Prostate gland (tissue), 2 donors: ENCODE data around the gene SCN1B. TPM values are rescaled to one million over a fixed set of nuclear protein-coding genes. Genes with fewer than 3 reads are reported as not detected.
"Not testable (repeated sequence)": the region's sequence is repeated elsewhere in the genome, so short reads cannot be mapped to it uniquely, and the experiment has no call there.

ENCODE experiments used
- DNase-seq: peaks from one replicate; pipeline ENCODE4 v3.0.0-alpha.2; 2019; ENCODE audit warnings: low spot score
- H3K27ac ChIP-seq, 2 donors: fragments of 200-600 bp; sonication (generic); 2 replicates each; pipeline ENCODE4 v1.5.1; 2017 to 2019
- H3K27me3 ChIP-seq: fragments of 200-600 bp; sonication (generic); replicated peaks from 2 replicates; pipeline ENCODE4 v1.5.1; 2019; ENCODE audit not compliant: insufficient read depth
- H3K36me3 ChIP-seq, 2 donors: fragments of 200-600 bp; sonication (generic); 1 replicate in 1 of 2; 2 replicates in 1 of 2; pipeline versions ENCODE4 v1.5.1 to v1.8.1; 2017 to 2019
- H3K4me1 ChIP-seq: fragments of 200-600 bp; sonication (generic); replicated peaks from 2 replicates; pipeline ENCODE4 v1.5.1; 2019
- H3K4me3 ChIP-seq, 2 donors: fragments of 200-600 bp; sonication (generic); 2 replicates each; pipeline ENCODE4 v1.5.1; 2017 to 2019
- H3K9me3 ChIP-seq: fragments of 200-600 bp; sonication (generic); 2 replicates; pipeline ENCODE4 v1.5.1; 2017
- CTCF ChIP-seq, 4 experiments: fragments of 200-600 bp in 2 of 4; fragments of 450-650 bp in 2 of 4; sonication (generic) in 2 of 4; IDR thresholded peaks; 1 replicate in 3 of 4; 2 replicates in 1 of 4; pipeline ENCODE4 v1.5.1; 2016 to 2019; ENCODE audit warnings: antibody characterized with exemption in 4 of 4, mild to moderate bottlenecking in 2 of 4, moderate library complexity in 2 of 4
- POLR2A ChIP-seq: fragments of 450-650 bp; IDR thresholded peaks from one replicate; pipeline ENCODE4 v1.6.1; 2016; ENCODE audit warnings: antibody characterized with exemption, mild to moderate bottlenecking
- POLR2AphosphoS5 ChIP-seq: sonication (generic); formaldehyde crosslinking; IDR thresholded peaks from one replicate; pipeline ENCODE4 v1.6.1; 2017; ENCODE audit warnings: antibody characterized with exemption
- WGBS: methylation state at CpG from one replicate; pipeline ENCODE4 v1.1.5; 2018; 5-methylcytosine and 5-hydroxymethylcytosine counted together
- intact Hi-C: fragments of 100-400 bp; cut with DNase I; formaldehyde crosslinking; loops from one replicate; pipeline ENCODE4 v1.14.2; 2022
- total RNA-seq, 2 donors: library from RNA; depleted of rRNA; stranded (reverse); fragments of >200 nt; gene quantifications; one replicate each; pipeline ENCODE4 v1.1.0, GENCODE V29; 2016

SCN1B gene
- total RNA-seq, 2 donors from 2014 or later = 9.7 to 10.6 TPM

- no peaks in the 10 kb centered on the region for H3K9me3 ChIP-seq
- H3K4me3 ChIP-seq = no peak overlapping the region
- no peak for DNase-seq
- intact Hi-C loops = no loop called here
- TF ChIP-seq POLR2A = no peak
- TF ChIP-seq CTCF (IDR thresholded peaks at IDR 0.05) = no peak
- TF ChIP-seq POLR2AphosphoS5 = no peak
- H3K36me3 ChIP-seq = no peaks in the 10 kb centered on the region
- no peaks in the 10 kb centered on the region for H3K27me3 ChIP-seq
- WGBS = 100% methylated on average over 1 of the region's 1 CpG
- H3K27ac ChIP-seq = no peak overlapping the region
- no peaks in the 10 kb centered on the region for H3K4me1 ChIP-seq
Measured at GRCh38 chr19:34988119-34988518, 42.2 kb upstream of the SCN1B start.

GRCh38 chr19:34989298-34989697 is 41.0 kb upstream of the SCN1B start:
- WGBS = 75% methylated on average over 6 of the region's 6 CpGs
- intact Hi-C loops = no loop called here

GRCh38 chr19:34990578-34991192 is 39.6 kb upstream of the SCN1B start:
- Histone ChIP-seq H3K27ac (no peak overlapping the region), H3K36me3 (no peaks in the 10 kb centered on the region), H3K4me1 (peaks cover 6% of the 10 kb centered on the region), H3K4me3 (no peak overlapping the region), H3K9me3 (no peaks in the 10 kb centered on the region), H3K27me3 (no peaks in the 10 kb centered on the region)
- DNase-seq = no peak
- intact Hi-C loops = no loop called here
- no peak for TF ChIP-seq CTCF (IDR thresholded peaks at IDR 0.05)
- no peak for TF ChIP-seq POLR2AphosphoS5
- TF ChIP-seq POLR2A = no peak
- 69% methylated on average over 13 of the region's 13 CpGs for WGBS

More at GRCh38 chr19:34989298-34989697, 41.0 kb upstream of the SCN1B start:
- Histone ChIP-seq H3K4me1 (no peaks in the 10 kb centered on the region), H3K36me3 (no peaks in the 10 kb centered on the region), H3K4me3 (no peak overlapping the region), H3K27me3 (no peaks in the 10 kb centered on the region), H3K9me3 (no peaks in the 10 kb centered on the region), H3K27ac (no peak overlapping the region)
- DNase-seq = no peak
- no peak for TF ChIP-seq POLR2A
- no peak for TF ChIP-seq POLR2AphosphoS5
- no peak for TF ChIP-seq CTCF (IDR thresholded peaks at IDR 0.05)

- Histone ChIP-seq H3K36me3 (no peaks in the 10 kb centered on the region), H3K9me3 (no peaks in the 10 kb centered on the region), H3K4me1 (peaks cover 6% of the 10 kb centered on the region), H3K27me3 (no peaks in the 10 kb centered on the region), H3K4me3 (no peak overlapping the region), H3K27ac (no peak overlapping the region)
- intact Hi-C loops = no loop called here
- TF ChIP-seq CTCF (IDR thresholded peaks at IDR 0.05) (no peak), POLR2A (no peak), POLR2AphosphoS5 (no peak)
- no peak for DNase-seq
- WGBS = 90% methylated on average over 8 of the region's 8 CpGs
Measured at GRCh38 chr19:34991542-34992333, 38.5 kb upstream of the SCN1B start.

- H3K36me3 ChIP-seq, H3K4me1 ChIP-seq, H3K27ac ChIP-seq, H3K4me3 ChIP-seq, DNase-seq, H3K27me3 ChIP-seq, H3K9me3 ChIP-seq, intact Hi-C loops: not testable (repeated sequence)
- WGBS = 91% methylated on average over 7 of the region's 7 CpGs
Measured at GRCh38 chr19:34992582-34992981, 37.7 kb upstream of the SCN1B start.
